IMR-90 (cell line): Measurements from ENCODE around the gene FADS6.

Experiments
- BHLHE40 ChIP-seq: fragments of 150-350 bp; IDR thresholded peaks from 2 replicates; pipeline ENCODE4 v1.6.1; 2016; ENCODE audit warnings: mild to moderate bottlenecking, low read depth, low read length
- CEBPB ChIP-seq: IDR thresholded peaks from 2 replicates; pipeline ENCODE4 v1.6.1; 2012; ENCODE audit warnings: low read depth, low read length, improper control_type of control experiment
- CHD1 ChIP-seq: IDR thresholded peaks from 2 replicates; pipeline ENCODE4 v1.6.1; 2012; ENCODE audit warnings: low read depth, low read length, improper control_type of control experiment
- CTCF ChIP-seq: conservative IDR thresholded peaks from 2 replicates; pipeline ENCODE4 v1.5.1; 2012; ENCODE audit warnings: mild to moderate bottlenecking, low read depth, low read length, improper control_type of control experiment
- ELK1 ChIP-seq: fragments of 150-350 bp; IDR thresholded peaks from 2 replicates; pipeline ENCODE4 v1.6.1; 2016; ENCODE audit warnings: low read depth, mild to moderate bottlenecking, low read length, moderate library complexity, borderline replicate concordance
- FOS ChIP-seq: fragments of 150-350 bp; IDR thresholded peaks from 2 replicates; pipeline ENCODE4 v1.6.1; 2016; ENCODE audit warnings: low read depth, low read length
- MAFK ChIP-seq: IDR thresholded peaks from 2 replicates; pipeline ENCODE4 v1.6.1; 2012; ENCODE audit warnings: low read depth, low read length, improper control_type of control experiment
- MAZ ChIP-seq: IDR thresholded peaks from 2 replicates; pipeline ENCODE4 v1.6.1; 2012; ENCODE audit warnings: low read depth, mild to moderate bottlenecking, low read length, improper control_type of control experiment, moderate library complexity, borderline replicate concordance
- MXI1 ChIP-seq: IDR thresholded peaks from 2 replicates; pipeline ENCODE4 v1.6.1; 2012; ENCODE audit warnings: low read depth, mild to moderate bottlenecking, low read length, moderate library complexity, borderline replicate concordance
- NFE2L2 ChIP-seq: fragments of 150-350 bp; IDR thresholded peaks from 2 replicates; pipeline ENCODE4 v1.6.1; 2016; ENCODE audit warnings: low read depth, mild to moderate bottlenecking, low read length
- POLR2A ChIP-seq: IDR thresholded peaks from 2 replicates; pipeline ENCODE4 v1.6.1; 2012; ENCODE audit warnings: mild to moderate bottlenecking, low read depth, low read length
- RAD21 ChIP-seq: IDR thresholded peaks from 2 replicates; pipeline ENCODE4 v1.6.1; 2012; ENCODE audit warnings: low read length, improper control_type of control experiment
- RCOR1 ChIP-seq: IDR thresholded peaks from 2 replicates; pipeline ENCODE4 v1.6.1; 2012; ENCODE audit warnings: mild to moderate bottlenecking, low read length, improper control_type of control experiment; ENCODE audit not compliant: insufficient replicate concordance
- RFX5 ChIP-seq: IDR thresholded peaks from 2 replicates; pipeline ENCODE4 v1.8.0; 2012; ENCODE audit warnings: low read depth, mild to moderate bottlenecking, low read length, moderate library complexity

GRCh38 chr17:74941128-74941725 lies 47.8 kb upstream of the FADS6 start:
- no peak for TF ChIP-seq CTCF
- no peak for TF ChIP-seq CHD1
- TF ChIP-seq BHLHE40 = no peak
- TF ChIP-seq MAZ = no peak
- no peak for TF ChIP-seq POLR2A
- TF ChIP-seq FOS = no peak
- TF ChIP-seq RCOR1 = no peak
- no peak for TF ChIP-seq RAD21
- TF ChIP-seq MAFK = no peak
- TF ChIP-seq CEBPB = no peak
- TF ChIP-seq MXI1 = no peak
- no peak for TF ChIP-seq NFE2L2
- TF ChIP-seq ELK1 = no peak
- TF ChIP-seq RFX5 = no peak
